Endothelial cell (in vitro differentiated cells): Measurements from ENCODE around the gene CDH15. TPM values are rescaled to one million over a fixed set of nuclear protein-coding genes. Genes with fewer than 3 reads are reported as not detected.

ENCODE experiments used
- DNase-seq: peaks from one replicate; pipeline ENCODE4 v3.0.0; 2021; ENCODE audit warnings: low spot score
- H3K27ac Mint-ChIP-seq: one replicate; pipeline ENCODE4 v1.8.0; 2021; ENCODE audit warnings: mixed read lengths, inconsistent platforms; ENCODE audit not compliant: unreplicated experiment
- H3K27me3 Mint-ChIP-seq: one replicate; pipeline ENCODE4 v1.8.0; 2021; ENCODE audit warnings: mild to moderate bottlenecking, moderate library complexity, mixed read lengths, inconsistent platforms; ENCODE audit not compliant: unreplicated experiment
- H3K36me3 Mint-ChIP-seq: one replicate; pipeline ENCODE4 v1.8.0; 2021; ENCODE audit warnings: mild to moderate bottlenecking, low read depth, mixed read lengths, inconsistent platforms; ENCODE audit not compliant: unreplicated experiment
- H3K4me1 Mint-ChIP-seq: one replicate; pipeline ENCODE4 v1.8.0; 2021; ENCODE audit warnings: mild to moderate bottlenecking, mixed read lengths, inconsistent platforms; ENCODE audit not compliant: unreplicated experiment
- H3K4me3 Mint-ChIP-seq: one replicate; pipeline ENCODE4 v1.8.0; 2021; ENCODE audit warnings: mild to moderate bottlenecking, mixed read lengths, inconsistent platforms; ENCODE audit not compliant: unreplicated experiment
- H3K9me3 Mint-ChIP-seq: one replicate; pipeline ENCODE4 v1.8.0; 2021; ENCODE audit warnings: mixed read lengths, inconsistent platforms; ENCODE audit not compliant: unreplicated experiment
- total RNA-seq: library from RNA; stranded (reverse); fragmentation: NEBNext Ultra II Directional; extraction: Animal tissue kit (Norgen Biotek cat#: 25700); gene quantifications from one replicate; pipeline ENCODE4 v1.2.1, GENCODE V29; 2021; ENCODE audit not compliant: unreplicated experiment
- TF ChIP-seq, protein P1 (sequence below): fragments of 200-600 bp; sonication (generic); IDR thresholded peaks from one replicate; pipeline ENCODE4 v1.5.0; 2021; ENCODE audit warnings: antibody characterized with exemption; ENCODE audit not compliant: unreplicated experiment

The CDH15 gene
- total RNA-seq, 1 donor from 2014 or later: not detected

DNA sequence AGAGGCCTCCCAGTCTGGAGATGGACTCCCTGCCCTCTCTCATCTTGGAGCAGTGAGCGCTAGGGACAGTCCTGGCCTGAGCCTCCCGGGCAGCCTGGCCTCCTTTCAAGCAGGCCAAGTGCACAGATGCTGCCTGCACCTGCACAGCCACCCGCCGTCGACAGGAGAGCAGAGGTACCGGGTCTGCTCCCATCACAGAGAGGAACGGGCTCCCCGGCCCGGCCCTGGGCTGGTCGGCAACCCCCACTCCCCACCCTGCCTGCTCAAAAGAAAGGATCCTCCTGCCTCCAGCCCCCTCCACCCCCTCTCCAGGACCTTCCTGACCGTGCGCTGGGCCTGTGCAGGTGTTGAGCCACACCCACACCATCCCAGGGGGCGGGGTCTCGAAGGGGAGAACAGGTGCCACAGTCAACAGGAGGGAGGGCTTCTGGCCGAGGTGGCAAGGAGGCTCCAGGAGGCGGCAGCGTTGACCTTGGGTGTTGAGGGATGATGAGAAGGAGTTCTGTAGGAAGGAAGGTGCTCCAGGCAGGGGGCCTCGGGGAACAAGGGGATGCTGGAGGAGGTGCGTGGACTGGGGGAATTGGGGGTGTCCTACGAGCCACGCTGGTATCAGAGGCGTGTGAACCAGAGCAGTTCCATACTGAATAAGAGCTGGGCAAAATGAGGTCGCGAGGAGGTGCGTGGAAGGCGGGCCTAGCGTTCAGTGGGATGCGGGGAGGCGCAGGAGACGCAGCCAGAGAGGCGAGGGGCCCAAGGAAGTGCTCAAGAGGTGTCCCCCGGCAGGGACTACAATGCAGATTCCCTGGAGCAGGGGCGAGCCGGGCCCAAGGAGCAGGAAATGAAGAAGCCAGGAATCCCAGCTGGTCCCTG lies 967 bp upstream of the CDH15 start:
- H3K27me3 Mint-ChIP-seq: peaks cover 11% of the 10 kb centered on the region
- TF ChIP-seq, protein P1, sequence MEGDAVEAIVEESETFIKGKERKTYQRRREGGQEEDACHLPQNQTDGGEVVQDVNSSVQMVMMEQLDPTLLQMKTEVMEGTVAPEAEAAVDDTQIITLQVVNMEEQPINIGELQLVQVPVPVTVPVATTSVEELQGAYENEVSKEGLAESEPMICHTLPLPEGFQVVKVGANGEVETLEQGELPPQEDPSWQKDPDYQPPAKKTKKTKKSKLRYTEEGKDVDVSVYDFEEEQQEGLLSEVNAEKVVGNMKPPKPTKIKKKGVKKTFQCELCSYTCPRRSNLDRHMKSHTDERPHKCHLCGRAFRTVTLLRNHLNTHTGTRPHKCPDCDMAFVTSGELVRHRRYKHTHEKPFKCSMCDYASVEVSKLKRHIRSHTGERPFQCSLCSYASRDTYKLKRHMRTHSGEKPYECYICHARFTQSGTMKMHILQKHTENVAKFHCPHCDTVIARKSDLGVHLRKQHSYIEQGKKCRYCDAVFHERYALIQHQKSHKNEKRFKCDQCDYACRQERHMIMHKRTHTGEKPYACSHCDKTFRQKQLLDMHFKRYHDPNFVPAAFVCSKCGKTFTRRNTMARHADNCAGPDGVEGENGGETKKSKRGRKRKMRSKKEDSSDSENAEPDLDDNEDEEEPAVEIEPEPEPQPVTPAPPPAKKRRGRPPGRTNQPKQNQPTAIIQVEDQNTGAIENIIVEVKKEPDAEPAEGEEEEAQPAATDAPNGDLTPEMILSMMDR: no peak
- H3K27ac Mint-ChIP-seq: peak overlapping the region; percentile 57
- peak overlapping the region; percentile 34 for H3K4me3 Mint-ChIP-seq
- no peaks in the 10 kb centered on the region for H3K9me3 Mint-ChIP-seq
- no peak for DNase-seq
- no peaks in the 10 kb centered on the region for H3K36me3 Mint-ChIP-seq
- H3K4me1 Mint-ChIP-seq: peaks cover 3% of the 10 kb centered on the region

DNA sequence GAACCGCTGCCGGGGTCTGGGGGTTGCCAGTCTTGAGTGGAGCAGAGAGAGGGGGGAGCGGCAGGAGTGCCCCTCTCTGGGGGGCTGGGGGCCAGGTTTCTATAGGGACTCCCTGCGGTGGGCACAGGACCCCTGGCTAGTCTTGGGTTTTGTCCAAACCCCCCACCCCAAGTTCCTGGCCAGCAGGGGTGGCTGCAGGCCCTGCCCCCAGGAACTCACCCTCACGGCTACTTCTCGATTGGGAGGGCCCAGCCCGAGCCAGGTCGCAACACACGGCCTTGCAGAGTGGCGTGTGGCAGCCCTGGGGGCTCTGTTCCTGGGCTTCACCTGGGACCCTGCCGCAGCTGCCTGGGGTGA lies 601 bp downstream of the CDH15 start:
- Mint-ChIP-seq H3K4me1 (peaks cover 3% of the 10 kb centered on the region), H3K9me3 (no peaks in the 10 kb centered on the region), H3K4me3 (no peak overlapping the region), H3K36me3 (no peaks in the 10 kb centered on the region), H3K27me3 (peaks cover 10% of the 10 kb centered on the region), H3K27ac (no peak overlapping the region)
- TF ChIP-seq, protein P1: no peak
- DNase-seq: no peak

GRCh38 chr16:89172528-89173173 lies 1.1 kb downstream of the CDH15 start:
- no peak overlapping the region for H3K4me3 Mint-ChIP-seq
- TF ChIP-seq, protein P1: no peak
- peaks cover 3% of the 10 kb centered on the region for H3K4me1 Mint-ChIP-seq
- peaks cover 10% of the 10 kb centered on the region for H3K27me3 Mint-ChIP-seq
- DNase-seq: no peak
- H3K9me3 Mint-ChIP-seq: no peaks in the 10 kb centered on the region
- no peak overlapping the region for H3K27ac Mint-ChIP-seq
- no peaks in the 10 kb centered on the region for H3K36me3 Mint-ChIP-seq

- Mint-ChIP-seq H3K9me3 (no peaks in the 10 kb centered on the region), H3K36me3 (no peaks in the 10 kb centered on the region), H3K4me1 (peaks cover 3% of the 10 kb centered on the region), H3K27me3 (peaks cover 10% of the 10 kb centered on the region), H3K4me3 (no peak overlapping the region), H3K27ac (no peak overlapping the region)
- TF ChIP-seq, protein P1: no peak
- no peak for DNase-seq
Measured at GRCh38 chr16:89173174-89173921, 1.8 kb downstream of the CDH15 start.
